ENCODE data around the gene XPC.

DNA sequence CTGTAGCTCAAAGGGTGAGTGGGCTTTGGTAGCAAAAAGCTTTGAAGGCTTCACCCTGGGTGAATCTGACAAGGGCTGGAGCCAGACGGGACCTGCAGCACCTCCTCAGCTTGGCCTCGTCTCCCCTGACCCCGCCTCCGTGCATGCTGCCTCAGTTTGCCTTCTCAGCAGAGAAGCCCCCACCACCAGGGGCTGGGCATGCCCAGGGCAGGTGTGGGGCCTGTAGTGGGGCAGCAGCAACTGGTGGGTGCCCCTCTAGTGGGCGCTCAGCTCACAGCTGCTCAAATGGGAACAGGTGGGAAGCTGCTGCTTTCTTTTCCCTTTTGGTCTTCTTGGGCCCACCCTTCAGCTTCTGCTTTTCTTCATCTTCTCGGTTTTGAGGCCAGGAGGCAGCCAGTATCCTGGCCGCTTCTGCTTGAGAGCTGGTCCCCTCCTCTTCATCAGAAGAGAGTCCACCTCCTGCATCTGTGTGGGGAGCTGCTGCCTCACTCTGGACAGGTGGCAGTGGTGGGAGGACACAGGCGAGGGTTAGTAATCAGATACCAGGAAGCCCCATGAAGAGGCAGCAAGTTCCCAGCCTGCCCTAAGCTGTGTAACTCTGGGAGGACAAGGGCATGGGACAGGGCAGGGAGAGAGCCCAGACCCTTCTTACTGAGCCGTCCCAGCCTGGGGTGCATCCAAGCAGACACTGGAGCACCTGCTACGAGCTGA lies 32.6 kb downstream of the XPC start:
- no peak for TF ChIP-seq POLR2A (IDR thresholded peaks at IDR 0.05; ENCODE audit: low read length)
- TF ChIP-seq GATA1 (IDR thresholded peaks at IDR 0.05; ENCODE audit: low read depth, low read length) = no peak
